GM11168 (cell line): ENCODE results near the gene ZNF529.

ENCODE experiments used
- in situ Hi-C: fragments of 300-500 bp; cut with MboI; formaldehyde crosslinking; loops from one replicate; pipeline ENCODE4 v1.12.0; 2022; ENCODE audit warnings: low sequenced_read_pairs; ENCODE audit not compliant: unreplicated experiment

The ZNF529 gene

GRCh38 chr19:36514012-36514612 lies 59.0 kb downstream of the ZNF529 start:
- in situ Hi-C loops, result no loop called here

- in situ Hi-C loops, result no loop called here
Observed at GRCh38 chr19:36508325-36508724, 64.8 kb downstream of the ZNF529 start.

DNA sequence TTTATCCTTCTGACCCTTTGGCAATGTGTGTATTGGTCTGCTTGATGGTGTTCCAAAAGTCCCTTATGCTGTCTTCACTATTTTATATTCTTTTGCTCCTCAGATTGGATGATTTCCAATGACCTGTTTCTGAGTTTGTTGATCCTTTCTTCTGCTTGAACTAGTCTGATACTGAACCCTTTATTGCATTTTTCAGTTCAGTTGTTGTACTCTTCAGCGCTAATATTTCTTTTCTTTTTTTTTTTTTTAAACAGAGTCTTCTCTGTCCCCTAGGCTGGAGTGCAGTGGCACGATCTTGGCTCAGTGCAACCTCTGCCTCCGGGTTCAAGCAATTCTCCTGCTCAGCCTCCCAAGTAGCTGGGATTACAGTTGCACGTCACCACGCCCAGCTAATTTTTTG lies 71.1 kb downstream of the ZNF529 start:
- in situ Hi-C loops, result no loop called here

- in situ Hi-C loops, result no loop called here
Observed at GRCh38 chr19:36497001-36497400, 76.1 kb downstream of the ZNF529 start.
